Measurements from ENCODE around the gene TAS2R14. TPM values are rescaled to one million over a fixed set of nuclear protein-coding genes. Genes with fewer than 3 reads are reported as not detected.

The TAS2R14 gene
- total and polyA plus RNA-seq, 2 donors (not counting 3 experiments of a cell fraction or from before 2014, with no cell fraction given), result 0.91 to 4.2 TPM

DNA sequence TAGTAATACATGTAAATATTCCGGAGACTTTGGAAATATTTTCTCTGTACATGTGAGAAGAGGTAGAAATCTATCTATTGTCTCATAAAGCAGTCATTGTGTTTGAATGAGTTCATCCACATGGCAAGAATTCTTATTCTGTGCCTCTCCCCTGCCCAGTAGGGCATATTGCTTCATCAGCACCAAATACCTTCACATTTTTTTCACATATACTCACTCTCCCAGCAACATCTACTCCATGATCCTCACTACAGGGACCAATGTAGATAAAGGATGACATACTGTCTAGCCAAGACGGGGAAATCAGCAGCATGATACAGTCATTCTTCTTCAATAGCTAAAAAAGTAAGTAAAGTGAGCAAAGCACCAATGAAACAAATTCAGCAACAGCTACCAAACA, 1.3 kb upstream of the TAS2R14 start:
- DNase-seq (ENCODE audit: low read depth, low spot score) (no peak), FAIRE-seq (no peak)
- TF ChIP-seq POLR2A (IDR thresholded peaks at IDR 0.05; ENCODE audit: low read depth, low read length) (no peak), FOS (IDR thresholded peaks at IDR 0.05; ENCODE audit: borderline replicate concordance, insufficient read depth, low read length) (no peak), MYC (IDR thresholded peaks at IDR 0.05; ENCODE audit: low read depth, low read length) (no peak), POLR2AphosphoS5 (IDR thresholded peaks at IDR 0.05; ENCODE audit: insufficient read depth, low read depth, low read length) (no peak), EZH2 (IDR thresholded peaks at IDR 0.05; ENCODE audit: borderline replicate concordance, low read depth, low read length, severe bottlenecking) (no peak), GATA2 (IDR thresholded peaks at IDR 0.05; ENCODE audit: insufficient read depth, insufficient read length, low read depth, low read length) (no peak), JUN (IDR thresholded peaks at IDR 0.05; ENCODE audit: borderline replicate concordance, insufficient read depth, insufficient read length, low read depth) (no peak)
- TF ChIP-seq, protein P1, sequence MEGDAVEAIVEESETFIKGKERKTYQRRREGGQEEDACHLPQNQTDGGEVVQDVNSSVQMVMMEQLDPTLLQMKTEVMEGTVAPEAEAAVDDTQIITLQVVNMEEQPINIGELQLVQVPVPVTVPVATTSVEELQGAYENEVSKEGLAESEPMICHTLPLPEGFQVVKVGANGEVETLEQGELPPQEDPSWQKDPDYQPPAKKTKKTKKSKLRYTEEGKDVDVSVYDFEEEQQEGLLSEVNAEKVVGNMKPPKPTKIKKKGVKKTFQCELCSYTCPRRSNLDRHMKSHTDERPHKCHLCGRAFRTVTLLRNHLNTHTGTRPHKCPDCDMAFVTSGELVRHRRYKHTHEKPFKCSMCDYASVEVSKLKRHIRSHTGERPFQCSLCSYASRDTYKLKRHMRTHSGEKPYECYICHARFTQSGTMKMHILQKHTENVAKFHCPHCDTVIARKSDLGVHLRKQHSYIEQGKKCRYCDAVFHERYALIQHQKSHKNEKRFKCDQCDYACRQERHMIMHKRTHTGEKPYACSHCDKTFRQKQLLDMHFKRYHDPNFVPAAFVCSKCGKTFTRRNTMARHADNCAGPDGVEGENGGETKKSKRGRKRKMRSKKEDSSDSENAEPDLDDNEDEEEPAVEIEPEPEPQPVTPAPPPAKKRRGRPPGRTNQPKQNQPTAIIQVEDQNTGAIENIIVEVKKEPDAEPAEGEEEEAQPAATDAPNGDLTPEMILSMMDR (IDR thresholded peaks at IDR 0.05; ENCODE audit: extremely low read depth in 1 of 2, insufficient read depth in 1 of 2, low read depth in 1 of 2, low read length in 2 of 2), result no peak
- TF ChIP-seq, protein P2, sequence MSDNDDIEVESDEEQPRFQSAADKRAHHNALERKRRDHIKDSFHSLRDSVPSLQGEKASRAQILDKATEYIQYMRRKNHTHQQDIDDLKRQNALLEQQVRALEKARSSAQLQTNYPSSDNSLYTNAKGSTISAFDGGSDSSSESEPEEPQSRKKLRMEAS (IDR thresholded peaks at IDR 0.05; ENCODE audit: insufficient read depth, insufficient read length), result no peak
- Histone ChIP-seq H4K20me1 (replicated peaks; ENCODE audit: control insufficient read depth, extremely low read depth, insufficient read depth, low read length) (peaks cover 2% of the 10 kb centered on the region), H3K9me1 (replicated peaks; ENCODE audit: control insufficient read depth, extremely low read depth, insufficient read depth, low read length) (no peaks in the 10 kb centered on the region), H3K9ac (replicated peaks; ENCODE audit: extremely low read depth, insufficient read depth, low read length) (no peak overlapping the region), H3K4me3 (replicated peaks in 1 of 3; ENCODE audit: insufficient read depth in 1 of 3, low read depth in 1 of 3, low read length in 3 of 3) (no peak overlapping the region), H3K4me1 (ENCODE audit: control insufficient read depth, extremely low read depth, insufficient read depth, low read length) (no peaks in the 10 kb centered on the region), H3K4me2 (ENCODE audit: insufficient read depth, low read length) (no peak overlapping the region), H3K27ac (ENCODE audit: insufficient read depth, low read depth, low read length) (no peak overlapping the region), H3K79me2 (ENCODE audit: control insufficient read depth, insufficient read depth, low read length) (no peaks in the 10 kb centered on the region), H3K27me3 (ENCODE audit: control insufficient read depth in 2 of 2, insufficient read depth in 2 of 2, low read length in 2 of 2) (no peaks in the 10 kb centered on the region), H3K9me3 (replicated peaks; ENCODE audit: control insufficient read depth, insufficient read depth, low read length) (no peaks in the 10 kb centered on the region), H3K36me3 (ENCODE audit: control insufficient read depth in 2 of 2, extremely low read depth in 1 of 2, insufficient read depth in 2 of 2, low read length in 2 of 2) (no peaks in the 10 kb centered on the region), H2AFZ (ENCODE audit: low read depth, low read length) (no peak overlapping the region)
- ChIA-PET POLR2A (no interaction called here), CTCF (no interaction called here)
- intact Hi-C loops (cut with micrococcal nuclease), result no loop called here
- BruUV-seq (replicated peaks), result no TSS peak
- dilution Hi-C loops (cut with MboI; ENCODE audit: extremely low pct_ligation_motif_present, low sequenced_read_pairs), result no loop called here
